ENCODE data around the gene PIP5K1C. TPM values are rescaled to one million over a fixed set of nuclear protein-coding genes. Genes with fewer than 3 reads are reported as not detected.
"Not testable (repeated sequence)": the region's sequence is repeated elsewhere in the genome, so short reads cannot be mapped to it uniquely, and the experiment has no call there.

The PIP5K1C gene
- total and polyA plus RNA-seq, 9 of the 15 experiments (the other 6 are each of a cell fraction or from before 2014, with no cell fraction given) = 0.38 to 22.1 (median 4.1) TPM

GRCh38 chr19:3631053-3631861 lies 69.0 kb downstream of the PIP5K1C start:
- intact Hi-C loops (cut with micrococcal nuclease) (no loop called here), in situ Hi-C loops (cut with MboI) (no loop called here)
- ATAC-seq (no peak), DNase-seq (ENCODE audit: extremely low read depth in 1 of 4, low spot score in 3 of 4) (no peak), FAIRE-seq (no peak)
- Histone ChIP-seq H3K27ac (ENCODE audit: extremely low read depth, low read depth, low read length) (no peak overlapping the region), H3K9ac (ENCODE audit: insufficient read depth in 1 of 2, low read depth in 2 of 2, low read length in 2 of 2) (peak overlapping the region in 1 of 2 experiments; percentile 35; a peak in 1 of 4 replicates), H3K4me3 (no peak overlapping the region), H3K4me1 (replicated peaks in 1 of 2; ENCODE audit: control insufficient read depth in 2 of 2, insufficient read depth in 2 of 2, low read length in 2 of 2) (peaks cover 0 to 52% of the 10 kb centered on the region in 2 experiments; a peak in 2 of 5 replicates), H2AFZ (ENCODE audit: low read depth, low read length) (no peak overlapping the region), H3K79me2 (ENCODE audit: control insufficient read depth, insufficient read depth, low read length) (peaks cover 4% of the 10 kb centered on the region), H3K9me1 (ENCODE audit: control insufficient read depth, insufficient read depth, low read length) (no peaks in the 10 kb centered on the region), H3K4me2 (ENCODE audit: insufficient read depth, low read length) (no peak overlapping the region), H3K27me3 (ENCODE audit: control insufficient read depth in 2 of 2, insufficient read depth in 2 of 2, low read length in 2 of 2) (no peaks in the 10 kb centered on the region), H3K36me3 (ENCODE audit: control insufficient read depth, insufficient read depth, low read length) (peaks cover 21% of the 10 kb centered on the region; the same call in 1 of the 3 replicates), H4K20me1 (replicated peaks; ENCODE audit: control insufficient read depth, insufficient read depth, low read length) (peaks cover 4% of the 10 kb centered on the region; the same call in 1 of the 2 replicates), H3K9me3 (replicated peaks; ENCODE audit: control insufficient read depth, insufficient read depth, low read depth, low read length) (no peaks in the 10 kb centered on the region)
- POLR2A ChIA-PET = interaction anchor here (1.0 kb wide), 1 partner anchor 10 kb away, joined by 3 read pairs; no protein-coding TSS in a partner anchor
- BruUV-seq (replicated peaks) = no TSS peak
- peak; percentile 41; the same call in 1 of the 2 replicates for TF ChIP-seq POLR2G (IDR thresholded peaks at IDR 0.05; ENCODE audit: low read depth, low read length)
- TF ChIP-seq NCOA1 (IDR thresholded peaks at IDR 0.05; ENCODE audit: low read depth) = no peak
- CTCF ChIA-PET (ENCODE audit: low intra/inter-chr PET ratio) = no interaction called here
- 87% methylated on average over 32 of the region's 43 CpGs for WGBS (ENCODE audit: insufficient coverage, low coverage, missing lambda C conversion rate)

- Histone ChIP-seq H3K36me3 (ENCODE audit: control insufficient read depth, insufficient read depth, low read length) (peaks cover 27% of the 10 kb centered on the region; the same call in 1 of the 3 replicates), H3K79me2 (ENCODE audit: control insufficient read depth, insufficient read depth, low read length) (peaks cover 28% of the 10 kb centered on the region), H4K20me1 (replicated peaks; ENCODE audit: control insufficient read depth, insufficient read depth, low read length) (peaks cover 11% of the 10 kb centered on the region; the same call in 1 of the 2 replicates), H3K4me1 (replicated peaks in 1 of 2; ENCODE audit: control insufficient read depth in 2 of 2, insufficient read depth in 2 of 2, low read length in 2 of 2) (peaks cover 0 to 54% of the 10 kb centered on the region in 2 experiments; a peak in 3 of 5 replicates)
- H2AFZ ChIP-seq (ENCODE audit: low read depth, low read length); DNase-seq (ENCODE audit: extremely low read depth in 1 of 4, low spot score in 3 of 4); H3K4me2 ChIP-seq (ENCODE audit: insufficient read depth, low read length); FAIRE-seq; intact Hi-C loops (cut with micrococcal nuclease); POLR2A ChIA-PET; CTCF ChIA-PET (ENCODE audit: low intra/inter-chr PET ratio); BruUV-seq (replicated peaks); ATAC-seq; H3K4me3 ChIP-seq; H3K27ac ChIP-seq (ENCODE audit: extremely low read depth, low read depth, low read length); H3K27me3 ChIP-seq (ENCODE audit: control insufficient read depth in 2 of 2, insufficient read depth in 2 of 2, low read length in 2 of 2); H3K9ac ChIP-seq (ENCODE audit: insufficient read depth in 1 of 2, low read depth in 2 of 2, low read length in 2 of 2); H3K9me3 ChIP-seq (replicated peaks; ENCODE audit: control insufficient read depth, insufficient read depth, low read depth, low read length); H3K9me1 ChIP-seq (ENCODE audit: control insufficient read depth, insufficient read depth, low read length); in situ Hi-C loops (cut with MboI): not testable (repeated sequence)
- WGBS (ENCODE audit: insufficient coverage, low coverage, missing lambda C conversion rate) = 38% methylated on average over 8 of the region's 9 CpGs
Measured at GRCh38 chr19:3628766-3629165, 71.5 kb downstream of the PIP5K1C start.
